SK-N-SH treated with all-trans-retinoic acid at 6 μM for 48 hours (cell line): ENCODE results near the gene SIRT4.

ENCODE experiments used
- ATAC-seq: fragments of 200-7000 bp; cut with Tn5 transposase; 3 replicates; pipeline ENCODE4 v1.9.1; 2020; ENCODE audit warnings: mild to moderate bottlenecking, moderate library complexity
- ISL1 ChIP-seq: fragments of 250-450 bp; sonication (Bioruptor Pico); IDR thresholded peaks from 2 replicates; pipeline ENCODE4 v2.1.2; 2022; ENCODE audit warnings: mild to moderate bottlenecking, moderate library complexity
- OSR1 ChIP-seq: fragments of 250-450 bp; sonication (Bioruptor Pico); IDR thresholded peaks from 2 replicates; pipeline ENCODE4 v1.8.0; 2022; ENCODE audit warnings: moderate library complexity, mild to moderate bottlenecking, inconsistent platforms
- PPARA ChIP-seq: fragments of 250-450 bp; sonication (Bioruptor Pico); IDR thresholded peaks from 2 replicates; pipeline ENCODE4 v1.5.0; 2020; ENCODE audit warnings: mild to moderate bottlenecking, borderline replicate concordance
- RARB ChIP-seq: fragments of 250-450 bp; sonication (Bioruptor Pico); IDR thresholded peaks from 2 replicates; pipeline ENCODE4 v1.8.0; 2021; ENCODE audit warnings: mild to moderate bottlenecking, moderate library complexity
- SNAI2 ChIP-seq: fragments of 250-450 bp; sonication (Bioruptor Pico); IDR thresholded peaks from 2 replicates; pipeline ENCODE4 v1.5.0; 2020; ENCODE audit warnings: mild to moderate bottlenecking, moderate library complexity
- TCF4 ChIP-seq: fragments of 250-450 bp; sonication (Bioruptor Pico); IDR thresholded peaks from 2 replicates; pipeline ENCODE4 v1.8.0; 2021; ENCODE audit warnings: mild to moderate bottlenecking, moderate library complexity, borderline replicate concordance
- TOX ChIP-seq: fragments of 250-450 bp; sonication (Bioruptor Pico); IDR thresholded peaks from 2 replicates; pipeline ENCODE4 v1.8.0; 2021; ENCODE audit warnings: mild to moderate bottlenecking, moderate library complexity, borderline replicate concordance
- ZC3H10 ChIP-seq: fragments of 250-450 bp; sonication (Bioruptor Pico); IDR thresholded peaks from 2 replicates; pipeline ENCODE4 v1.5.1; 2021; ENCODE audit warnings: mild to moderate bottlenecking, moderate library complexity
- ZFP3 ChIP-seq: fragments of 250-450 bp; sonication (Bioruptor Pico); IDR thresholded peaks from 2 replicates; pipeline ENCODE4 v1.5.0; 2020; ENCODE audit warnings: mild to moderate bottlenecking, moderate library complexity
- ZNF565 ChIP-seq: fragments of 450-650 bp; formaldehyde crosslinking; conservative IDR thresholded peaks from 2 replicates; pipeline ENCODE4 v1.5.0; 2020; ENCODE audit warnings: low read depth, mild to moderate bottlenecking, moderate library complexity
- ZNF8 ChIP-seq: fragments of 450-650 bp; formaldehyde crosslinking; IDR thresholded peaks from 2 replicates; pipeline ENCODE4 v1.5.0; 2020; ENCODE audit warnings: mild to moderate bottlenecking, moderate library complexity
- TF ChIP-seq, protein P1 (sequence below): fragments of 250-450 bp; sonication (Bioruptor Pico); IDR thresholded peaks from 2 replicates; pipeline ENCODE4 v1.5.1; 2021; ENCODE audit warnings: mild to moderate bottlenecking, moderate library complexity
- TF ChIP-seq, protein P2 (sequence below): fragments of 250-450 bp; sonication (Bioruptor Pico); IDR thresholded peaks from 2 replicates; pipeline ENCODE4 v1.5.0; 2020; ENCODE audit warnings: mild to moderate bottlenecking, moderate library complexity

The SIRT4 gene

DNA sequence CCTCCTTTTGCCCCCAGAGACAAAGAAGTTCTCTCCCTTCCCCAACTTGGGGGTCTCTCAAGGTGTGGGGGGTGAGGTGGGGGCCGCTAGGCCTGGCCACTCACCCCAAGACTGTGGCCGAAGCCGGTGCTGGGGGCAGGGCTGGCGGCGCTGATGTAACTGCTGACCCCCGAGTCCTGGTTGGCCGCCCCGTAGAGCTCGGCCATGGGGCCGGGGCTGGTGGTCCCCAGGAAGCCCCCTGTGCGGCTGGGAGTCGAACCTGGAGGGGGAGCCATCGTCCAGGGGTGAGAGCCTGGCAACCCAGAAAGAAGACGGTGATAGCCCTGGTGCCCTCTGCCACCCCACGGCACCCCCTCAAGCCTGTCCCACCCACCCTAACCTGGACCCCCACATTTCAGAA lies 43.9 kb downstream of the SIRT4 start:
- TF ChIP-seq TOX (CRISPR knock-in tag) (no peak), TCF4 (no peak), ZNF565 (CRISPR knock-in tag) (no peak), SNAI2 (no peak), ZNF8 (CRISPR knock-in tag) (no peak)
- TF ChIP-seq, protein P1, sequence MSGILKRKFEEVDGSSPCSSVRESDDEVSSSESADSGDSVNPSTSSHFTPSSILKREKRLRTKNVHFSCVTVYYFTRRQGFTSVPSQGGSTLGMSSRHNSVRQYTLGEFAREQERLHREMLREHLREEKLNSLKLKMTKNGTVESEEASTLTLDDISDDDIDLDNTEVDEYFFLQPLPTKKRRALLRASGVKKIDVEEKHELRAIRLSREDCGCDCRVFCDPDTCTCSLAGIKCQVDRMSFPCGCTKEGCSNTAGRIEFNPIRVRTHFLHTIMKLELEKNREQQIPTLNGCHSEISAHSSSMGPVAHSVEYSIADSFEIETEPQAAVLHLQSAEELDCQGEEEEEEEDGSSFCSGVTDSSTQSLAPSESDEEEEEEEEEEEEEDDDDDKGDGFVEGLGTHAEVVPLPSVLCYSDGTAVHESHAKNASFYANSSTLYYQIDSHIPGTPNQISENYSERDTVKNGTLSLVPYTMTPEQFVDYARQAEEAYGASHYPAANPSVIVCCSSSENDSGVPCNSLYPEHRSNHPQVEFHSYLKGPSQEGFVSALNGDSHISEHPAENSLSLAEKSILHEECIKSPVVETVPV (CRISPR knock-in tag): no peak
- TF ChIP-seq, protein P2, sequence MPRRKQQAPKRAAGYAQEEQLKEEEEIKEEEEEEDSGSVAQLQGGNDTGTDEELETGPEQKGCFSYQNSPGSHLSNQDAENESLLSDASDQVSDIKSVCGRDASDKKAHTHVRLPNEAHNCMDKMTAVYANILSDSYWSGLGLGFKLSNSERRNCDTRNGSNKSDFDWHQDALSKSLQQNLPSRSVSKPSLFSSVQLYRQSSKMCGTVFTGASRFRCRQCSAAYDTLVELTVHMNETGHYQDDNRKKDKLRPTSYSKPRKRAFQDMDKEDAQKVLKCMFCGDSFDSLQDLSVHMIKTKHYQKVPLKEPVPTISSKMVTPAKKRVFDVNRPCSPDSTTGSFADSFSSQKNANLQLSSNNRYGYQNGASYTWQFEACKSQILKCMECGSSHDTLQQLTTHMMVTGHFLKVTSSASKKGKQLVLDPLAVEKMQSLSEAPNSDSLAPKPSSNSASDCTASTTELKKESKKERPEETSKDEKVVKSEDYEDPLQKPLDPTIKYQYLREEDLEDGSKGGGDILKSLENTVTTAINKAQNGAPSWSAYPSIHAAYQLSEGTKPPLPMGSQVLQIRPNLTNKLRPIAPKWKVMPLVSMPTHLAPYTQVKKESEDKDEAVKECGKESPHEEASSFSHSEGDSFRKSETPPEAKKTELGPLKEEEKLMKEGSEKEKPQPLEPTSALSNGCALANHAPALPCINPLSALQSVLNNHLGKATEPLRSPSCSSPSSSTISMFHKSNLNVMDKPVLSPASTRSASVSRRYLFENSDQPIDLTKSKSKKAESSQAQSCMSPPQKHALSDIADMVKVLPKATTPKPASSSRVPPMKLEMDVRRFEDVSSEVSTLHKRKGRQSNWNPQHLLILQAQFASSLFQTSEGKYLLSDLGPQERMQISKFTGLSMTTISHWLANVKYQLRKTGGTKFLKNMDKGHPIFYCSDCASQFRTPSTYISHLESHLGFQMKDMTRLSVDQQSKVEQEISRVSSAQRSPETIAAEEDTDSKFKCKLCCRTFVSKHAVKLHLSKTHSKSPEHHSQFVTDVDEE: no peak
- ATAC-seq: no peak

DNA sequence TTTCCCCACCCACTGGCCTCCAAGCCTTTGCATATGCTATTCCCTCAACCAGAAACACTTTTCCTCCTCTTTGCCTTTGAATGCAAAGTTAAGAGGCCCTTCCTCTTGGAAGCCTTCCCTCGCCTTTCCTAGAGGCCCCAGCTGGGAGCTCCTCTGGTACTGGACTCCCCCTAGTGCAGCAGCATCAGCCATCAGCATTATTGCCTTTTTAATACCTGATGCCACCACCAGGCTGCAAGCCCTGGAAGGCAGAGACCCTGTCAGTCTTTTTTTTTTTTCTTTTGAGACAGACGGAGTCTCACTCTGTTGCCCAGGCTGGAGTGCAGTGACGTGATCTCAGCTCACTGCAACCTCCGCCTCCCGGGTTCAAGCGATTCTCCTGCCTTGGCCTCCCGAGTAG lies 44.6 kb downstream of the SIRT4 start:
- peak; percentile 40; the same call in 2 of the 3 replicates for ATAC-seq
- TF ChIP-seq, protein P1 (CRISPR knock-in tag): no peak
- TF ChIP-seq, protein P2: no peak

DNA sequence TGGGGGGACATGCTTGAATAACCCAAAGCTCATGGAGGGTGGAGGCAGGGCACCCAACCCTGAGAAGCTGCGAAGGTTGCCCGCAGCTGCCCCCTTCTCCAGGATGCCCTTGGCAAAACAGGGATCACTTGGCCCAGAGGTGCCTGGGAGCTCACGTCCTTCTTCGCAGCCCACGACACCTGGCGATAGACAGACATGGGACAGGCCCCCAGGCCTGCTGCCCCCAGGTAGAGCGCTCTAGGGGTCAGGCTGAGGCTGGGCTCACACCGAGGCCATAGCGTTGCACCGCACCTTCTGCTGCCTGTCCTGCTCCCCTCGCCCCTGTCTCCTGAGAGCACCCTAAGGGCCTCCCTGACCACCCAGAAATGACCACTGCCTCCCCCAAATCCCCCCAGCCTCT lies 45.6 kb downstream of the SIRT4 start:
- TF ChIP-seq, protein P1 (CRISPR knock-in tag): no peak
- TF ChIP-seq, protein P2: no peak
- TF ChIP-seq TOX (CRISPR knock-in tag) (no peak), ZC3H10 (CRISPR knock-in tag) (no peak), PPARA (CRISPR knock-in tag) (no peak), RARB (CRISPR knock-in tag) (no peak), ISL1 (CRISPR knock-in tag) (no peak), ZNF565 (CRISPR knock-in tag) (no peak), ZFP3 (CRISPR knock-in tag) (no peak), OSR1 (CRISPR knock-in tag) (no peak)
- TF ChIP-seq, all 23 proteins: peak for 0
- no peak for ATAC-seq
